Panc1 (cell line): ENCODE measurements around the gene C1QTNF12. TPM values are rescaled to one million over a fixed set of nuclear protein-coding genes. Genes with fewer than 3 reads are reported as not detected.

ENCODE experiments used
- ATAC-seq: fragments of 200-7000 bp; cut with Tn5 transposase; 2 replicates; pipeline ENCODE4 v1.9.1; 2020; ENCODE audit warnings: mild to moderate bottlenecking, moderate library complexity
- BruUV-seq: library from RNA; stranded (reverse); fragments of 400-500 nt; replicated peaks from 2 replicates; lab custom pipeline; 2021; lab: Mats Ljungman, UMichigan
- CTCF ChIA-PET: fragments of 300-600 bp; sonication (Branson Sonifier 250); formaldehyde crosslinking; loops from one replicate; lab custom pipeline; 2022; ENCODE audit warnings: antibody characterized with exemption; lab: Charles Lee
- POLR2A ChIA-PET: fragments of 300-600 bp; sonication (Branson Sonifier 250); formaldehyde crosslinking; loops from one replicate; lab custom pipeline; 2022; ENCODE audit warnings: antibody characterized with exemption; lab: Charles Lee
- DNase-seq: peaks from one replicate; pipeline ENCODE4 v3.0.0-alpha.2; 2010; ENCODE audit warnings: low read depth, low spot score
- H3K27ac ChIP-seq: 2 replicates; pipeline ENCODE4 v1.5.1; 2011; ENCODE audit warnings: mild to moderate bottlenecking, low read length, inconsistent platforms
- H3K27me3 ChIP-seq: fragments of 200-500 bp; sonication (Bioruptor generic); 2 replicates; pipeline ENCODE4 v1.6.0; 2014; ENCODE audit warnings: low read length, inconsistent platforms; ENCODE audit not compliant: control insufficient read depth, insufficient read depth
- H3K36me3 ChIP-seq: fragments of 200-500 bp; sonication (Bioruptor generic); 2 replicates; pipeline ENCODE4 v1.5.1; 2014; ENCODE audit warnings: inconsistent platforms, mild to moderate bottlenecking, low read length, moderate library complexity; ENCODE audit not compliant: control insufficient read depth, insufficient read depth
- H3K4me1 ChIP-seq: 2 replicates; pipeline ENCODE4 v1.5.1; 2011; ENCODE audit warnings: inconsistent platforms, mild to moderate bottlenecking, low read length, moderate library complexity; ENCODE audit not compliant: control insufficient read depth, insufficient read depth
- H3K4me3 ChIP-seq, 2 experiments: 2 replicates each; pipeline ENCODE4 v1.5.1; 2011 to 2012; ENCODE audit warnings: low read depth in 2 of 2, low read length in 2 of 2, mild to moderate bottlenecking in 2 of 2, inconsistent platforms in 1 of 2, moderate library complexity in 1 of 2
- H3K9me3 ChIP-seq: fragments of 200-500 bp; sonication (Bioruptor generic); 2 replicates; pipeline ENCODE4 v1.5.1; 2014; ENCODE audit warnings: low read depth, mild to moderate bottlenecking, inconsistent platforms, low read length, moderate library complexity; ENCODE audit not compliant: control insufficient read depth, insufficient read depth
- POLR2AphosphoS5 ChIP-seq: IDR thresholded peaks from 2 replicates; pipeline ENCODE4 v1.6.1; 2012; ENCODE audit warnings: mild to moderate bottlenecking, low read depth, low read length, moderate library complexity
- SIN3A ChIP-seq: IDR thresholded peaks from 2 replicates; pipeline ENCODE4 v1.6.1; 2012; ENCODE audit warnings: low read depth, mild to moderate bottlenecking, low read length, moderate library complexity, borderline replicate concordance; ENCODE audit not compliant: insufficient read depth
- TCF7L2 ChIP-seq: IDR thresholded peaks from 2 replicates; pipeline ENCODE4 v1.6.1; 2011; ENCODE audit warnings: mild to moderate bottlenecking, low read depth, low read length, inconsistent platforms
- in situ Hi-C: cut with HindIII; loops from 2 replicates; pipeline ENCODE4 v1.10.0; 2016; ENCODE audit warnings: low sequenced_read_pairs, low pct_unique_long_range_greater_than_20kb
- intact Hi-C: fragments of 100-400 bp; cut with micrococcal nuclease; formaldehyde crosslinking; loops from one replicate; pipeline ENCODE4 v1.10.0; 2022; ENCODE audit not compliant: unreplicated experiment
- total RNA-seq: library from RNA; stranded (reverse); gene quantifications from one replicate; pipeline ENCODE4 v1.2.1, GENCODE V29; 2021; ENCODE audit not compliant: unreplicated experiment
- TF ChIP-seq, protein P1 (sequence below), 2 experiments: IDR thresholded peaks; 2 replicates each; pipeline ENCODE4 v1.6.1; 2011 to 2012; ENCODE audit warnings: low read depth in 2 of 2, control low read depth in 1 of 2, low read length in 1 of 2, mild to moderate bottlenecking in 1 of 2, moderate library complexity in 1 of 2; ENCODE audit not compliant: insufficient read depth in 1 of 2
- TF ChIP-seq, protein P2 (sequence below): fragments of 450-650 bp; IDR thresholded peaks from 2 replicates; pipeline ENCODE4 v1.5.1; 2017; ENCODE audit warnings: mild to moderate bottlenecking

C1QTNF12 gene
- total RNA-seq, 1 experiment from 2014 or later: 41.4 TPM

GRCh38 chr1:1260843-1261560, 14.5 kb upstream of the C1QTNF12 start:
- no peak for DNase-seq
- H3K36me3 ChIP-seq: no peaks in the 10 kb centered on the region; the same call in 1 of the 2 replicates
- ATAC-seq: no peak
- CTCF ChIA-PET: no interaction called here
- no TSS peak for BruUV-seq
- H3K4me3 ChIP-seq: no peak overlapping the region
- intact Hi-C loops (no loop called here), in situ Hi-C loops (no loop called here)
- POLR2A ChIA-PET: no interaction called here
- no peaks in the 10 kb centered on the region for H3K9me3 ChIP-seq
- no peaks in the 10 kb centered on the region for H3K27me3 ChIP-seq
- H3K4me1 ChIP-seq: 0 out of 2 replicates have a peak, but pooled peaks cover 3% of the 10 kb centered on the region
- H3K27ac ChIP-seq: no peak overlapping the region
- TF ChIP-seq TCF7L2 (no peak), SIN3A (no peak), POLR2AphosphoS5 (no peak)
- TF ChIP-seq, protein P1, sequence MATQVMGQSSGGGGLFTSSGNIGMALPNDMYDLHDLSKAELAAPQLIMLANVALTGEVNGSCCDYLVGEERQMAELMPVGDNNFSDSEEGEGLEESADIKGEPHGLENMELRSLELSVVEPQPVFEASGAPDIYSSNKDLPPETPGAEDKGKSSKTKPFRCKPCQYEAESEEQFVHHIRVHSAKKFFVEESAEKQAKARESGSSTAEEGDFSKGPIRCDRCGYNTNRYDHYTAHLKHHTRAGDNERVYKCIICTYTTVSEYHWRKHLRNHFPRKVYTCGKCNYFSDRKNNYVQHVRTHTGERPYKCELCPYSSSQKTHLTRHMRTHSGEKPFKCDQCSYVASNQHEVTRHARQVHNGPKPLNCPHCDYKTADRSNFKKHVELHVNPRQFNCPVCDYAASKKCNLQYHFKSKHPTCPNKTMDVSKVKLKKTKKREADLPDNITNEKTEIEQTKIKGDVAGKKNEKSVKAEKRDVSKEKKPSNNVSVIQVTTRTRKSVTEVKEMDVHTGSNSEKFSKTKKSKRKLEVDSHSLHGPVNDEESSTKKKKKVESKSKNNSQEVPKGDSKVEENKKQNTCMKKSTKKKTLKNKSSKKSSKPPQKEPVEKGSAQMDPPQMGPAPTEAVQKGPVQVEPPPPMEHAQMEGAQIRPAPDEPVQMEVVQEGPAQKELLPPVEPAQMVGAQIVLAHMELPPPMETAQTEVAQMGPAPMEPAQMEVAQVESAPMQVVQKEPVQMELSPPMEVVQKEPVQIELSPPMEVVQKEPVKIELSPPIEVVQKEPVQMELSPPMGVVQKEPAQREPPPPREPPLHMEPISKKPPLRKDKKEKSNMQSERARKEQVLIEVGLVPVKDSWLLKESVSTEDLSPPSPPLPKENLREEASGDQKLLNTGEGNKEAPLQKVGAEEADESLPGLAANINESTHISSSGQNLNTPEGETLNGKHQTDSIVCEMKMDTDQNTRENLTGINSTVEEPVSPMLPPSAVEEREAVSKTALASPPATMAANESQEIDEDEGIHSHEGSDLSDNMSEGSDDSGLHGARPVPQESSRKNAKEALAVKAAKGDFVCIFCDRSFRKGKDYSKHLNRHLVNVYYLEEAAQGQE (IDR thresholded peaks at IDR 0.05; ENCODE audit: insufficient read depth in 1 of 2, low read depth in 2 of 2, low read length in 1 of 2): no peak
- TF ChIP-seq, protein P2, sequence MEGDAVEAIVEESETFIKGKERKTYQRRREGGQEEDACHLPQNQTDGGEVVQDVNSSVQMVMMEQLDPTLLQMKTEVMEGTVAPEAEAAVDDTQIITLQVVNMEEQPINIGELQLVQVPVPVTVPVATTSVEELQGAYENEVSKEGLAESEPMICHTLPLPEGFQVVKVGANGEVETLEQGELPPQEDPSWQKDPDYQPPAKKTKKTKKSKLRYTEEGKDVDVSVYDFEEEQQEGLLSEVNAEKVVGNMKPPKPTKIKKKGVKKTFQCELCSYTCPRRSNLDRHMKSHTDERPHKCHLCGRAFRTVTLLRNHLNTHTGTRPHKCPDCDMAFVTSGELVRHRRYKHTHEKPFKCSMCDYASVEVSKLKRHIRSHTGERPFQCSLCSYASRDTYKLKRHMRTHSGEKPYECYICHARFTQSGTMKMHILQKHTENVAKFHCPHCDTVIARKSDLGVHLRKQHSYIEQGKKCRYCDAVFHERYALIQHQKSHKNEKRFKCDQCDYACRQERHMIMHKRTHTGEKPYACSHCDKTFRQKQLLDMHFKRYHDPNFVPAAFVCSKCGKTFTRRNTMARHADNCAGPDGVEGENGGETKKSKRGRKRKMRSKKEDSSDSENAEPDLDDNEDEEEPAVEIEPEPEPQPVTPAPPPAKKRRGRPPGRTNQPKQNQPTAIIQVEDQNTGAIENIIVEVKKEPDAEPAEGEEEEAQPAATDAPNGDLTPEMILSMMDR: no peak

- Histone ChIP-seq H3K4me1 (no peaks in the 10 kb centered on the region), H3K36me3 (no peaks in the 10 kb centered on the region; the same call in 1 of the 2 replicates), H3K27ac (no peak overlapping the region), H3K27me3 (no peaks in the 10 kb centered on the region), H3K4me3 (no peak overlapping the region), H3K9me3 (no peaks in the 10 kb centered on the region)
- BruUV-seq: no TSS peak
- POLR2A ChIA-PET: no interaction called here
- ATAC-seq (no peak), DNase-seq (no peak)
- intact Hi-C loops (no loop called here), in situ Hi-C loops (no loop called here)
- TF ChIP-seq, protein P1 (IDR thresholded peaks at IDR 0.05; ENCODE audit: insufficient read depth in 1 of 2, low read depth in 2 of 2, low read length in 1 of 2): no peak
- TF ChIP-seq, protein P2: no peak
- TF ChIP-seq TCF7L2 (no peak), POLR2AphosphoS5 (no peak), SIN3A (no peak)
- CTCF ChIA-PET: no interaction called here
Measured at GRCh38 chr1:1259951-1260600, 13.6 kb upstream of the C1QTNF12 start.
